ENCODE measurements around the gene C3.
"Not testable (repeated sequence)": the region's sequence is repeated elsewhere in the genome, so short reads cannot be mapped to it uniquely, and the experiment has no call there.

C3 gene

DNA sequence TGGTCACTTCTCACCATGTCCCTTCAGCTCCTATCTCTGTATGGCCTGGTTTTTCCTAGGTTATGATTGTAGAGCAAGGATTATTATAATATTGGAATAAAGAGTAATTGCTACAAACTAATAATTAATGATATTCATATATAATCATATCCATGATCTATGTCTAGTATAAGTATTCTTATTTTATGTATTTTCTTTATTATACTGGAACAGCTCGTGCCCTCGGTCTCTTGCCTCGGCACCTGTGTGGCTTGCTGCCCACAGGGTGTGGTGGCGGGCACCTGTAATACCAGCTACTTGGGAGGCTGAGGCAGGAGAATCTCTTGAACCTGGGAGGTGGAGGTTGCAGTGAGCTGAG, 87.0 kb downstream of the C3 start:
- not testable (repeated sequence) for H3K36me3 ChIP-seq (ENCODE audit: insufficient read depth, low read length); H3K79me2 ChIP-seq (ENCODE audit: insufficient read depth, low read length); H2AFZ ChIP-seq (ENCODE audit: low read length); H3K4me2 ChIP-seq (ENCODE audit: low read depth, low read length, poor library complexity, severe bottlenecking); H3K9me3 ChIP-seq (ENCODE audit: insufficient read depth, low read depth, low read length); H3K9me2 ChIP-seq (replicated peaks; ENCODE audit: low read depth, low read length); H3F3A ChIP-seq (ENCODE audit: low read depth); H4K20me1 ChIP-seq (ENCODE audit: insufficient read depth, low read length, poor library complexity, severe bottlenecking); H3K27me3 ChIP-seq (ENCODE audit: insufficient read depth, low read length, poor library complexity, severe bottlenecking); H3K4me3 ChIP-seq (ENCODE audit: low read length, poor library complexity, severe bottlenecking); H3K9ac ChIP-seq (ENCODE audit: low read depth, low read length, poor library complexity, severe bottlenecking); H3K4me1 ChIP-seq (ENCODE audit: insufficient read depth, low read length, poor library complexity, severe bottlenecking)
- TF ChIP-seq, protein P1, sequence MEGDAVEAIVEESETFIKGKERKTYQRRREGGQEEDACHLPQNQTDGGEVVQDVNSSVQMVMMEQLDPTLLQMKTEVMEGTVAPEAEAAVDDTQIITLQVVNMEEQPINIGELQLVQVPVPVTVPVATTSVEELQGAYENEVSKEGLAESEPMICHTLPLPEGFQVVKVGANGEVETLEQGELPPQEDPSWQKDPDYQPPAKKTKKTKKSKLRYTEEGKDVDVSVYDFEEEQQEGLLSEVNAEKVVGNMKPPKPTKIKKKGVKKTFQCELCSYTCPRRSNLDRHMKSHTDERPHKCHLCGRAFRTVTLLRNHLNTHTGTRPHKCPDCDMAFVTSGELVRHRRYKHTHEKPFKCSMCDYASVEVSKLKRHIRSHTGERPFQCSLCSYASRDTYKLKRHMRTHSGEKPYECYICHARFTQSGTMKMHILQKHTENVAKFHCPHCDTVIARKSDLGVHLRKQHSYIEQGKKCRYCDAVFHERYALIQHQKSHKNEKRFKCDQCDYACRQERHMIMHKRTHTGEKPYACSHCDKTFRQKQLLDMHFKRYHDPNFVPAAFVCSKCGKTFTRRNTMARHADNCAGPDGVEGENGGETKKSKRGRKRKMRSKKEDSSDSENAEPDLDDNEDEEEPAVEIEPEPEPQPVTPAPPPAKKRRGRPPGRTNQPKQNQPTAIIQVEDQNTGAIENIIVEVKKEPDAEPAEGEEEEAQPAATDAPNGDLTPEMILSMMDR (conservative IDR thresholded peaks at IDR 0.05; ENCODE audit: low read length): 0 out of 2 replicates have a peak, but pooled peaks have one; percentile 1

DNA sequence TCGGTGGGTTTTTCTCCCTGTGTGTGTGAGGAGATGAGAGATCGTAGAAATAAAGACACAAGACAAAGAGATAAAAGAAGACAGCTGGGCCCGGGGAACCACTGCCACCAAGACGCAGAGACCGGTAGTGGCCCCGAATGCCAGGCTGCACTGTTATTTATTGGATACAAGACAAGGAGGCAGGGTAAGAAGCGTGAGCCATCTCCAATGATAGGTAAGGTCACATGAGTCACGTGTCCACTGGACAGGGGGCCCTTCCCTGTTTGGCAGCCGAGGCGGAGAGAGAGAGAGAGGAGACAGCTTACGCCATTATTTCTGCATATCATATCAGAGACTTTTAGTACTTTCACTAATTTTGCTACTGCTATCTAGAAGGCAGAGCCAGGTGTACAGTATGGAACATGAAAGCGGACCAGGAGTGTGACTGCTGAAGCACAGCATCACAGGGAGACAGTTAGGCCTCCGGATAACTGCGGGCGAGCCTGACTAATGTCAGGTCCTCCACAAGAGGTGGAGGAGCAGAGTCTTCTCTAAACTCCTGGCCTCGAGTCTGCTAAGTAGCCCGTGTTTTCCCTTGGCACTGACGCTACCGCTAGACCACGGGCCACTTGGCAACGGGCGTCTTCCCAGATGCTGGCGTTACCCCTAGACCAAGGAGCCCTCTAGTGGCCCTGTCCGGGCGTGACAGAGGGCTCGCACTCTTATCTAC, 87.5 kb downstream of the C3 start:
- H3K9me2 ChIP-seq (replicated peaks; ENCODE audit: low read depth, low read length); H2AFZ ChIP-seq (ENCODE audit: low read length); H3K79me2 ChIP-seq (ENCODE audit: insufficient read depth, low read length); H3K9me3 ChIP-seq (ENCODE audit: insufficient read depth, low read depth, low read length); H3K9ac ChIP-seq (ENCODE audit: low read depth, low read length, poor library complexity, severe bottlenecking); H3K27me3 ChIP-seq (ENCODE audit: insufficient read depth, low read length, poor library complexity, severe bottlenecking); H3K4me1 ChIP-seq (ENCODE audit: insufficient read depth, low read length, poor library complexity, severe bottlenecking); H3K36me3 ChIP-seq (ENCODE audit: insufficient read depth, low read length); H4K20me1 ChIP-seq (ENCODE audit: insufficient read depth, low read length, poor library complexity, severe bottlenecking); H3F3A ChIP-seq (ENCODE audit: low read depth); H3K4me3 ChIP-seq (ENCODE audit: low read length, poor library complexity, severe bottlenecking): not testable (repeated sequence)
- TF ChIP-seq, protein P1 (conservative IDR thresholded peaks at IDR 0.05; ENCODE audit: low read length): peak; percentile 58
- peak overlapping the region; percentile 9 for H3K4me2 ChIP-seq (ENCODE audit: low read depth, low read length, poor library complexity, severe bottlenecking)

DNA sequence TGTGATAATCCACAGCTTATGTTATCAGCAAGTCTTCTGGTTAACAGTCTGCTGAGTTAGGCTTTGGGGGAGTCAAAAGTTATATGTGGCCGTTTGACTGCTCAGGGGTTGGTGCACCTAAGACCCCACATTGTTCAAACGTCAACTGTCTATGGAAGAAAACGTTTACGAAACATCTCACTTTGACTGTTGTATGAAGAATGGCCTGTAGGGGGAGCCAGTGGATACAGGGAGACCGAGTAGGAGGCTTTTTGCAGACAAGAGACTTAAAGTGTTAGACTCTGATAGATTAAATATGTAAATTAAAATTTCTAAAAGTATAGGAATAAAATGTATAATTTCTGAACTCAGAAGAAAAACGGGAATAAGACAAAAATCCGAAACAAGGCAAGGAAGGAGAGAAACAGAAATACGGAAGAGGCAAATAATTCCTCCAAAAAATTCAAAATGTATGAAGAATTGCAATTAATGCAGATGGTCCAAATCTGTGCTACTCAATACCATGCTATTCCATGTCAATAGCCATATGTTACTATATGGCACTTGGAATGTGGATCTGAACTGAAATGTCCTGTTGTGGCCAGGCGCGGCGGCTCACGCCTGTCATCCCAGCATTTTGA, 88.3 kb downstream of the C3 start:
- Histone ChIP-seq H3K36me3 (ENCODE audit: insufficient read depth, low read length) (no peaks in the 10 kb centered on the region), H3K4me3 (ENCODE audit: low read length, poor library complexity, severe bottlenecking) (no peak overlapping the region), H4K20me1 (ENCODE audit: insufficient read depth, low read length, poor library complexity, severe bottlenecking) (no peaks in the 10 kb centered on the region), H3K79me2 (ENCODE audit: insufficient read depth, low read length) (no peaks in the 10 kb centered on the region), H3K4me1 (ENCODE audit: insufficient read depth, low read length, poor library complexity, severe bottlenecking) (no peaks in the 10 kb centered on the region), H3F3A (ENCODE audit: low read depth) (no peaks in the 10 kb centered on the region), H3K4me2 (ENCODE audit: low read depth, low read length, poor library complexity, severe bottlenecking) (peak overlapping the region; percentile 3), H3K27me3 (ENCODE audit: insufficient read depth, low read length, poor library complexity, severe bottlenecking) (no peaks in the 10 kb centered on the region), H3K9me2 (replicated peaks; ENCODE audit: low read depth, low read length) (no peaks in the 10 kb centered on the region), H3K9ac (ENCODE audit: low read depth, low read length, poor library complexity, severe bottlenecking) (no peak overlapping the region), H3K9me3 (ENCODE audit: insufficient read depth, low read depth, low read length) (no peaks in the 10 kb centered on the region), H2AFZ (ENCODE audit: low read length) (no peak overlapping the region)
- no peak for TF ChIP-seq EZH2phosphoT487 (IDR thresholded peaks at IDR 0.05; ENCODE audit: borderline replicate concordance)
- TF ChIP-seq, protein P1 (conservative IDR thresholded peaks at IDR 0.05; ENCODE audit: low read length): peak; percentile 76

Data from Loucy (cell line).